HepG2 (cell line): Measurements from ENCODE around the gene GRM8.

Experiments
- ATM ChIP-seq: fragments of 450-650 bp; IDR thresholded peaks from 2 replicates; pipeline ENCODE4 v1.7.1; 2017; ENCODE audit warnings: mild to moderate bottlenecking, borderline replicate concordance
- CTCF ChIP-seq: sonication (generic); formaldehyde crosslinking; IDR thresholded peaks from 2 replicates; pipeline ENCODE4 v1.5.0; 2020; ENCODE audit warnings: mild to moderate bottlenecking, missing genetic modification reagents, moderate library complexity
- DDIT3 ChIP-seq: sonication (generic); formaldehyde crosslinking; IDR thresholded peaks from 2 replicates; pipeline ENCODE4 v1.4.0; 2020; ENCODE audit warnings: mild to moderate bottlenecking, missing genetic modification reagents
- EP300 ChIP-seq, 3 experiments: sonication (generic) in 1 of 3; formaldehyde crosslinking in 1 of 3; IDR thresholded peaks; 2 replicates each; pipeline versions ENCODE4 v1.5.1 to v1.6.1; 2011 to 2020; ENCODE audit warnings: low read depth in 2 of 3, low read length in 2 of 3, borderline replicate concordance in 1 of 3, improper control_type of control experiment in 1 of 3, mild to moderate bottlenecking in 1 of 3, missing genetic modification reagents in 1 of 3, moderate library complexity in 1 of 3
- FOSL1 ChIP-seq: sonication (generic); formaldehyde crosslinking; IDR thresholded peaks from 2 replicates; pipeline ENCODE4 v1.9.0; 2021; ENCODE audit warnings: missing genetic modification reagents, borderline replicate concordance
- KDM5A ChIP-seq: fragments of 200-600 bp; sonication (generic); IDR thresholded peaks from 2 replicates; pipeline ENCODE4 v1.7.0; 2018; ENCODE audit warnings: antibody characterized with exemption, mild to moderate bottlenecking, low read length, borderline replicate concordance
- MTA3 ChIP-seq: sonication (generic); formaldehyde crosslinking; IDR thresholded peaks from 2 replicates; pipeline ENCODE4 v1.4.0; 2020; ENCODE audit warnings: missing genetic modification reagents
- NR2F1 ChIP-seq, 2 experiments: fragments of 450-650 bp in 1 of 2; formaldehyde crosslinking in 1 of 2; IDR thresholded peaks; 2 replicates each; pipeline versions ENCODE4 v1.5.0 to v1.6.1; 2016 to 2020; ENCODE audit warnings: mild to moderate bottlenecking in 1 of 2, missing compliant biosample characterization in 1 of 2, missing genetic modification reagents in 1 of 2, moderate library complexity in 1 of 2
- RAD21 ChIP-seq: fragments of 450-650 bp; formaldehyde crosslinking; IDR thresholded peaks from 2 replicates; pipeline ENCODE4 v1.5.0; 2020; ENCODE audit warnings: mild to moderate bottlenecking
- ZBTB3 ChIP-seq: sonication (generic); formaldehyde crosslinking; IDR thresholded peaks from 2 replicates; pipeline ENCODE4 v1.4.0; 2020; ENCODE audit warnings: low read depth, mild to moderate bottlenecking, moderate library complexity, missing genetic modification reagents, borderline replicate concordance
- ZNF644 ChIP-seq: IDR thresholded peaks from 2 replicates; pipeline ENCODE4 v1.6.1; 2016; ENCODE audit warnings: low read depth
- ZNF777 ChIP-seq: sonication (generic); formaldehyde crosslinking; IDR thresholded peaks from 2 replicates; pipeline ENCODE4 v1.4.0; 2020; ENCODE audit warnings: missing genetic modification reagents

GRCh38 chr7:126533715-126534114, 719.0 kb downstream of the GRM8 start:
- TF ChIP-seq ZNF644 (CRISPR knock-in tag) (no peak), ZBTB3 (no peak), NR2F1 (CRISPR knock-in tag; IDR thresholded peaks at IDR 0.05) (no peak), RAD21 (CRISPR knock-in tag) (no peak), KDM5A (no peak), EP300 (IDR thresholded peaks at IDR 0.05; ENCODE audit: low read depth in 2 of 2, low read length in 2 of 2) (no peak), EP300 (CRISPR knock-in tag; IDR thresholded peaks at IDR 0.05; ENCODE audit: borderline replicate concordance) (no peak), CTCF (CRISPR knock-in tag) (no peak), MTA3 (CRISPR knock-in tag) (no peak), ATM (no peak), DDIT3 (CRISPR knock-in tag) (no peak), ZNF777 (CRISPR knock-in tag) (no peak), FOSL1 (CRISPR knock-in tag) (no peak)
